Neural cell (in vitro differentiated cells): ENCODE measurements around the gene PTPN1. TPM values are rescaled to one million over a fixed set of nuclear protein-coding genes. Genes with fewer than 3 reads are reported as not detected.

ENCODE experiments used
- H2AFZ ChIP-seq: fragments of 200-600, 300-800 bp; sonication (generic), shearing (Covaris generic); 2 replicates; pipeline ENCODE4 v1.6.0; 2014; ENCODE audit warnings: low read depth, mild to moderate bottlenecking, antibody characterized with exemption, low read length, moderate library complexity
- H3F3A ChIP-seq: fragments of 200-600 bp; shearing (Covaris generic); 2 replicates; pipeline ENCODE4 v1.6.1; 2016; ENCODE audit warnings: mild to moderate bottlenecking, moderate library complexity, mixed read lengths, antibody characterized with exemption, low read length; ENCODE audit not compliant: insufficient read depth, poor library complexity, severe bottlenecking
- H3K27ac ChIP-seq: fragments of 200-600, 300-800 bp; sonication (generic), shearing (Covaris generic); 2 replicates; pipeline ENCODE4 v1.5.1; 2014; ENCODE audit warnings: mild to moderate bottlenecking, low read length, moderate library complexity
- H3K27me3 ChIP-seq: fragments of 300-800, 200-600 bp; sonication (generic), shearing (Covaris generic); 2 replicates; pipeline ENCODE4 v1.6.0; 2014; ENCODE audit warnings: mild to moderate bottlenecking, low read depth, low read length, moderate library complexity; ENCODE audit not compliant: insufficient read depth
- H3K36me3 ChIP-seq: fragments of 300-800, 200-600 bp; sonication (generic), shearing (Covaris generic); 2 replicates; pipeline ENCODE4 v1.5.1; 2014; ENCODE audit warnings: mild to moderate bottlenecking, antibody characterized with exemption, low read length, moderate library complexity; ENCODE audit not compliant: insufficient read depth
- H3K4me2 ChIP-seq: fragments of 300-800, 200-600 bp; sonication (generic), shearing (Covaris generic); 2 replicates; pipeline ENCODE4 v1.6.0; 2014; ENCODE audit warnings: mild to moderate bottlenecking, low read length
- H3K4me3 ChIP-seq: fragments of 300-800, 200-600 bp; sonication (generic), shearing (Covaris generic); 2 replicates; pipeline ENCODE4 v1.5.1; 2014; ENCODE audit warnings: mild to moderate bottlenecking, low read length, moderate library complexity
- H3K79me2 ChIP-seq: fragments of 200-600 bp; shearing (Covaris generic); replicated peaks from 2 replicates; pipeline ENCODE4 v1.6.0; 2014; ENCODE audit warnings: mild to moderate bottlenecking, low read length, moderate library complexity; ENCODE audit not compliant: insufficient read depth
- H3K9ac ChIP-seq: fragments of 300-800, 200-600 bp; sonication (generic), shearing (Covaris generic); 2 replicates; pipeline ENCODE4 v1.6.1; 2016; ENCODE audit warnings: mild to moderate bottlenecking, low read length, mixed read lengths
- H3K9me2 ChIP-seq: fragments of 200-600 bp; shearing (Covaris generic); 2 replicates; pipeline ENCODE4 v1.6.1; 2016; ENCODE audit warnings: mild to moderate bottlenecking, low read length, mixed read lengths; ENCODE audit not compliant: insufficient read depth
- H3K9me3 ChIP-seq: fragments of 200-600, 300-800 bp; sonication (generic), shearing (Covaris generic); 2 replicates; pipeline ENCODE4 v1.6.1; 2016; ENCODE audit warnings: mild to moderate bottlenecking, mixed run types, low read length, moderate library complexity, mixed read lengths
- H4K20me1 ChIP-seq: fragments of 200-600 bp; shearing (Covaris generic); 2 replicates; pipeline ENCODE4 v1.6.1; 2016; ENCODE audit warnings: mild to moderate bottlenecking, mixed run types; ENCODE audit not compliant: insufficient read depth
- EP300 ChIP-seq: fragments of 450-650 bp; conservative IDR thresholded peaks from 2 replicates; pipeline ENCODE4 v1.6.1; 2014; ENCODE audit warnings: antibody characterized with exemption, mild to moderate bottlenecking, moderate library complexity; ENCODE audit not compliant: poor library complexity, severe bottlenecking
- EZH2 ChIP-seq: fragments of 200-600, 300-800 bp; shearing (Covaris generic), sonication (generic); IDR thresholded peaks from 2 replicates; pipeline ENCODE4 v1.6.1; 2014; ENCODE audit warnings: antibody characterized with exemption, low read length, borderline replicate concordance, mild to moderate bottlenecking; ENCODE audit not compliant: insufficient read depth, poor library complexity, severe bottlenecking
- MXI1 ChIP-seq: fragments of 450-650 bp; conservative IDR thresholded peaks from 2 replicates; pipeline ENCODE4 v1.6.1; 2014; ENCODE audit warnings: antibody characterized with exemption, mild to moderate bottlenecking; ENCODE audit not compliant: poor library complexity, severe bottlenecking
- POLR2AphosphoS5 ChIP-seq: IDR thresholded peaks from 2 replicates; pipeline ENCODE4 v1.6.1; 2012
- RAD21 ChIP-seq: fragments of 450-650 bp; conservative IDR thresholded peaks from 2 replicates; pipeline ENCODE4 v1.6.1; 2014; ENCODE audit warnings: antibody characterized with exemption, mild to moderate bottlenecking, moderate library complexity
- SMC3 ChIP-seq: fragments of 450-650 bp; conservative IDR thresholded peaks from 2 replicates; pipeline ENCODE4 v1.6.1; 2014; ENCODE audit warnings: antibody characterized with exemption, mild to moderate bottlenecking, moderate library complexity; ENCODE audit not compliant: poor library complexity
- TAF1 ChIP-seq: IDR thresholded peaks from 2 replicates; pipeline ENCODE4 v1.6.1; 2012; ENCODE audit warnings: low read depth
- polyA plus RNA-seq: library from polyadenylated mRNA; depleted of rRNA; stranded (reverse); fragments of >200 nt; gene quantifications from 2 replicates; pipeline ENCODE4 v1.2.3, GENCODE V29; 2014
- TF ChIP-seq, protein P1 (sequence below): fragments of 450-650 bp; IDR thresholded peaks from 2 replicates; pipeline ENCODE4 v1.5.1; 2014; ENCODE audit warnings: antibody characterized with exemption, mild to moderate bottlenecking, moderate library complexity; ENCODE audit not compliant: poor library complexity, severe bottlenecking
- TF ChIP-seq, protein P2 (sequence below): IDR thresholded peaks from 2 replicates; pipeline ENCODE4 v1.6.1; 2012; ENCODE audit warnings: borderline replicate concordance

Gene PTPN1
- polyA plus RNA-seq, 1 donor from 2014 or later, result 48.1 TPM

DNA sequence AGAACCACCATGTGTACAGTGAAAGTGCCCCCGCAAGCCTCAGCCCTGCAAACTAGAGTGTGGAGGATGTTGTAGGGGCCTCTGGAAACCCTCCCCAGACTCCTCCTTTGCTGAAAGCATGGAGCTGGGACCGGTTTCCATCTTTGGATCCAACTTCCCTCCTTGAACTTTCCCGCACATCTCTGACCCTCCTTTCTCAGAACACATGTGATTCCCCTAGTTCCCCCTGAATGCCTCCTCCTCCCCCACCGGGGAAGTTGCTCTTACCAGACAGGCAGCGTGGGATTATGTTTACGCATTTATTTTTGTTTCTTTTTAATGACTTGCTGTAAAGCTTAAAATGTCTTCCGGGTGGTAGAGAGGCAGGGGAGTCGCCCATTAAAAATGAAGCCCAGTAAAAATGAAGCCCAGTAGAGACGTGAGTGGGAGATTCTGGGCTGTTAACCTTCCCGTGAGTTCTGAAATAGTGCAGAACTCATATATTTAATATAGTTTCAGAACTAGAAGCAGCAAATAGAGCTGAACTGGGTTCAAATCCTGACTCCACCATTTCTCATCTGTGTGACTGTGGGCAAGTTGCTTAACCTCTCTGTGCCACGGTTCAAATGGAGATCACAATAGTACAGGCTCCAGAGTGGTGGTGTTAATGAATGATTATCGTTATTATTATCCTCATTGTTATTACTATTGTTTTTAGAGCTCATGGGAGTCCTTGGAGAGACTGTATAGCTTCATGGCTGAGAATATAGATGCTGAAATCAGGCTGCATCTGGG is 8.0 kb upstream of the PTPN1 start:
- H4K20me1 ChIP-seq, result no peaks in the 10 kb centered on the region
- H3K79me2 ChIP-seq, result no peaks in the 10 kb centered on the region
- H3K4me2 ChIP-seq, result no peak overlapping the region
- no peak overlapping the region for H3K27ac ChIP-seq
- H3K9ac ChIP-seq, result no peak overlapping the region
- no peak overlapping the region for H2AFZ ChIP-seq
- H3F3A ChIP-seq, result no peaks in the 10 kb centered on the region
- H3K9me2 ChIP-seq, result no peaks in the 10 kb centered on the region
- no peaks in the 10 kb centered on the region for H3K36me3 ChIP-seq
- H3K9me3 ChIP-seq, result no peaks in the 10 kb centered on the region
- TF ChIP-seq POLR2AphosphoS5 (no peak), RAD21 (no peak), SMC3 (no peak), EP300 (no peak), EZH2 (no peak), MXI1 (no peak), TAF1 (no peak)
- TF ChIP-seq, protein P1, sequence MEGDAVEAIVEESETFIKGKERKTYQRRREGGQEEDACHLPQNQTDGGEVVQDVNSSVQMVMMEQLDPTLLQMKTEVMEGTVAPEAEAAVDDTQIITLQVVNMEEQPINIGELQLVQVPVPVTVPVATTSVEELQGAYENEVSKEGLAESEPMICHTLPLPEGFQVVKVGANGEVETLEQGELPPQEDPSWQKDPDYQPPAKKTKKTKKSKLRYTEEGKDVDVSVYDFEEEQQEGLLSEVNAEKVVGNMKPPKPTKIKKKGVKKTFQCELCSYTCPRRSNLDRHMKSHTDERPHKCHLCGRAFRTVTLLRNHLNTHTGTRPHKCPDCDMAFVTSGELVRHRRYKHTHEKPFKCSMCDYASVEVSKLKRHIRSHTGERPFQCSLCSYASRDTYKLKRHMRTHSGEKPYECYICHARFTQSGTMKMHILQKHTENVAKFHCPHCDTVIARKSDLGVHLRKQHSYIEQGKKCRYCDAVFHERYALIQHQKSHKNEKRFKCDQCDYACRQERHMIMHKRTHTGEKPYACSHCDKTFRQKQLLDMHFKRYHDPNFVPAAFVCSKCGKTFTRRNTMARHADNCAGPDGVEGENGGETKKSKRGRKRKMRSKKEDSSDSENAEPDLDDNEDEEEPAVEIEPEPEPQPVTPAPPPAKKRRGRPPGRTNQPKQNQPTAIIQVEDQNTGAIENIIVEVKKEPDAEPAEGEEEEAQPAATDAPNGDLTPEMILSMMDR, result no peak
- TF ChIP-seq, protein P2, sequence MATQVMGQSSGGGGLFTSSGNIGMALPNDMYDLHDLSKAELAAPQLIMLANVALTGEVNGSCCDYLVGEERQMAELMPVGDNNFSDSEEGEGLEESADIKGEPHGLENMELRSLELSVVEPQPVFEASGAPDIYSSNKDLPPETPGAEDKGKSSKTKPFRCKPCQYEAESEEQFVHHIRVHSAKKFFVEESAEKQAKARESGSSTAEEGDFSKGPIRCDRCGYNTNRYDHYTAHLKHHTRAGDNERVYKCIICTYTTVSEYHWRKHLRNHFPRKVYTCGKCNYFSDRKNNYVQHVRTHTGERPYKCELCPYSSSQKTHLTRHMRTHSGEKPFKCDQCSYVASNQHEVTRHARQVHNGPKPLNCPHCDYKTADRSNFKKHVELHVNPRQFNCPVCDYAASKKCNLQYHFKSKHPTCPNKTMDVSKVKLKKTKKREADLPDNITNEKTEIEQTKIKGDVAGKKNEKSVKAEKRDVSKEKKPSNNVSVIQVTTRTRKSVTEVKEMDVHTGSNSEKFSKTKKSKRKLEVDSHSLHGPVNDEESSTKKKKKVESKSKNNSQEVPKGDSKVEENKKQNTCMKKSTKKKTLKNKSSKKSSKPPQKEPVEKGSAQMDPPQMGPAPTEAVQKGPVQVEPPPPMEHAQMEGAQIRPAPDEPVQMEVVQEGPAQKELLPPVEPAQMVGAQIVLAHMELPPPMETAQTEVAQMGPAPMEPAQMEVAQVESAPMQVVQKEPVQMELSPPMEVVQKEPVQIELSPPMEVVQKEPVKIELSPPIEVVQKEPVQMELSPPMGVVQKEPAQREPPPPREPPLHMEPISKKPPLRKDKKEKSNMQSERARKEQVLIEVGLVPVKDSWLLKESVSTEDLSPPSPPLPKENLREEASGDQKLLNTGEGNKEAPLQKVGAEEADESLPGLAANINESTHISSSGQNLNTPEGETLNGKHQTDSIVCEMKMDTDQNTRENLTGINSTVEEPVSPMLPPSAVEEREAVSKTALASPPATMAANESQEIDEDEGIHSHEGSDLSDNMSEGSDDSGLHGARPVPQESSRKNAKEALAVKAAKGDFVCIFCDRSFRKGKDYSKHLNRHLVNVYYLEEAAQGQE, result no peak
- no peak overlapping the region for H3K4me3 ChIP-seq
- no peaks in the 10 kb centered on the region for H3K27me3 ChIP-seq

DNA sequence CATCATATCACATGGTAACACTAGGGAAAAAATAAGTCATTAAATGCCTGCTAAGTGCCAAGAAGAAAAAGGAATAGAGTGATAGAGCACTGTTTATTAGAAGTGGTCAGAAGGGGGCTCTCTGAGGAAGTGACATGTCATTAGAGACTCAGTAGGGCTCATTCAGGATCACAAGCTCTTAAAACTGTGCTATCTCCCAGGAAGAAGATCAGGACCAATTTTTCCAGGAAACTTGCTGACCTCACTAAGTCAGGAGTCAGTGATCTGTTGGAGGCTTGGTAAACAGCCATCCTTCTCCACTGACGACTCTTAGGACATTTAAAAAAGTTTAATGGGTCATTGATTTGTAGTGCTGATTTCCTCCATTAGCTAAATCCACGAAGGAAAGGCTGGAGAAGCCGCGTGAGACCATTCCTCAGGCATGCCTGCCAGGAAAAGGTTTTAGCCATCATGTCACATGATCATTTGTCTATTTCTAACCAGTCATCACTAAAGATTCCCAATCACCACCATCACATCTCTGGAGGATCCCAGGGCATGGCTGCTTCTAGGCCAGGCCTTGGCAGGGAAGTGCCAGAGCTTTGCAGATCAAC is 5.9 kb upstream of the PTPN1 start:
- H3K79me2 ChIP-seq, result no peaks in the 10 kb centered on the region
- H2AFZ ChIP-seq, result no peak overlapping the region
- no peak overlapping the region for H3K27ac ChIP-seq
- H3K4me2 ChIP-seq, result no peak overlapping the region
- H3K4me3 ChIP-seq, result no peak overlapping the region
- H3K36me3 ChIP-seq, result no peaks in the 10 kb centered on the region
- TF ChIP-seq, protein P1, result no peak
- TF ChIP-seq SMC3 (no peak), EZH2 (no peak), POLR2AphosphoS5 (no peak), RAD21 (no peak), EP300 (no peak), TAF1 (no peak), MXI1 (no peak)
- TF ChIP-seq, protein P2, result no peak
- H4K20me1 ChIP-seq, result no peaks in the 10 kb centered on the region
- H3K9ac ChIP-seq, result no peak overlapping the region
- H3F3A ChIP-seq, result no peaks in the 10 kb centered on the region
- no peaks in the 10 kb centered on the region for H3K27me3 ChIP-seq
- no peaks in the 10 kb centered on the region for H3K9me3 ChIP-seq
- H3K9me2 ChIP-seq, result no peaks in the 10 kb centered on the region
